H1 (cell line): ENCODE measurements around the gene CAMTA1. TPM values are rescaled to one million over a fixed set of nuclear protein-coding genes. Genes with fewer than 3 reads are reported as not detected.
"Not testable (repeated sequence)": the region's sequence is repeated elsewhere in the genome, so short reads cannot be mapped to it uniquely, and the experiment has no call there.

Experiments
- CTCF ChIA-PET: fragments of 300-600 bp; sonication (Branson Sonifier 250); formaldehyde crosslinking; loops from one replicate; lab custom pipeline; 2021; ENCODE audit not compliant: partially characterized antibody; lab: Charles Lee
- POLR2A ChIA-PET: fragments of 300-600 bp; sonication (Branson Sonifier 250); formaldehyde crosslinking; loops from one replicate; lab custom pipeline; 2021; ENCODE audit warnings: inconsistent platforms; ENCODE audit not compliant: partially characterized antibody; lab: Charles Lee
- DNase-seq, 2 experiments: peaks; one replicate each; pipeline versions ENCODE4 v3.0.0 to v3.0.0-alpha.2; 2010 to 2022; ENCODE audit warnings: low spot score in 2 of 2, low read depth in 1 of 2, mixed read lengths in 1 of 2
- FAIRE-seq: peaks from 2 replicates; lab custom pipeline; 2011; peaks lifted over from hg19 to GRCh38; lab: Jason Lieb, UNC
- H2AFZ ChIP-seq: 2 replicates; pipeline ENCODE4 v1.8.1; 2012; ENCODE audit warnings: low read length, inconsistent platforms
- H2AK5ac ChIP-seq: 2 replicates; pipeline ENCODE4 v1.6.1; 2013; ENCODE audit warnings: low read depth, low read length
- H2BK120ac ChIP-seq: replicated peaks from 2 replicates; pipeline ENCODE3; 2013; ENCODE audit warnings: low read depth, low read length, inconsistent platforms
- H2BK12ac ChIP-seq: 2 replicates; pipeline ENCODE4 v1.6.1; 2013; ENCODE audit warnings: low read depth, low read length
- H2BK15ac ChIP-seq: 2 replicates; pipeline ENCODE4 v1.6.1; 2013; ENCODE audit warnings: low read length
- H2BK20ac ChIP-seq: 2 replicates; pipeline ENCODE4 v1.6.1; 2013; ENCODE audit warnings: low read length
- H2BK5ac ChIP-seq: 2 replicates; pipeline ENCODE4 v1.6.1; 2013; ENCODE audit warnings: low read depth, low read length
- H3K14ac ChIP-seq: 2 replicates; pipeline ENCODE4 v1.6.1; 2013; ENCODE audit warnings: inconsistent platforms; ENCODE audit not compliant: insufficient read length
- H3K18ac ChIP-seq: 2 replicates; pipeline ENCODE4 v1.6.1; 2013; ENCODE audit warnings: low read length; ENCODE audit errors: extremely low read depth
- H3K23ac ChIP-seq: 2 replicates; pipeline ENCODE4 v1.6.1; 2013; ENCODE audit warnings: inconsistent platforms; ENCODE audit not compliant: insufficient read length
- H3K23me2 ChIP-seq: 2 replicates; pipeline ENCODE4 v1.6.1; 2013; ENCODE audit warnings: low read depth, low read length
- H3K27ac ChIP-seq: 2 replicates; pipeline ENCODE4 v1.6.1; 2011; ENCODE audit warnings: low read depth, low read length, inconsistent platforms
- H3K27me3 ChIP-seq, 4 experiments: replicated peaks in 1 of 4; 1 replicate in 1 of 4; 2 replicates in 3 of 4; pipeline versions ENCODE4 v1.6.1 to v1.8.1; 2011 to 2013; ENCODE audit warnings: low read length in 3 of 4, mild to moderate bottlenecking in 3 of 4, inconsistent platforms in 2 of 4, mixed read lengths in 2 of 4, moderate library complexity in 1 of 4; ENCODE audit not compliant: control insufficient read depth in 3 of 4, insufficient read depth in 3 of 4; ENCODE audit errors: extremely low read depth in 1 of 4
- H3K36me3 ChIP-seq, 4 experiments: 2 replicates each; pipeline versions ENCODE4 v1.6.1 to v1.8.1; 2011 to 2013; ENCODE audit warnings: mild to moderate bottlenecking in 4 of 4, low read length in 3 of 4, moderate library complexity in 2 of 4, control low read depth in 1 of 4, inconsistent platforms in 1 of 4; ENCODE audit not compliant: insufficient read depth in 4 of 4, control insufficient read depth in 2 of 4
- H3K4ac ChIP-seq: replicated peaks from 2 replicates; pipeline ENCODE3; 2013; ENCODE audit warnings: low read length, low read depth, mixed read lengths, inconsistent platforms; ENCODE audit not compliant: insufficient read length
- H3K4me1 ChIP-seq, 4 experiments: replicated peaks in 1 of 4; 1 replicate in 1 of 4; 2 replicates in 3 of 4; pipeline versions ENCODE4 v1.6.1 to v1.8.1; 2011 to 2013; ENCODE audit warnings: low read length in 3 of 4, inconsistent platforms in 2 of 4, mixed read lengths in 1 of 4; ENCODE audit not compliant: insufficient read depth in 4 of 4, control insufficient read depth in 3 of 4
- H3K4me2 ChIP-seq, 2 experiments: 2 replicates each; pipeline versions ENCODE4 v1.6.1 to v1.8.1; 2011 to 2013; ENCODE audit warnings: low read depth in 2 of 2, low read length in 2 of 2, control low read depth in 1 of 2, inconsistent platforms in 1 of 2, mild to moderate bottlenecking in 1 of 2; ENCODE audit not compliant: insufficient read depth in 1 of 2
- H3K4me3 ChIP-seq, 4 experiments: fragments of 200-600, 300-600 bp in 1 of 4; sonication (generic), shearing (Covaris generic), sonication (Bioruptor Twin) in 1 of 4; 2 replicates each; pipeline versions ENCODE4 v1.5.1 to v1.8.1; 2011 to 2016; ENCODE audit warnings: low read length in 4 of 4, low read depth in 3 of 4, control low read depth in 2 of 4, inconsistent platforms in 2 of 4, mild to moderate bottlenecking in 2 of 4, mixed read lengths in 1 of 4, moderate library complexity in 1 of 4; ENCODE audit not compliant: insufficient read depth in 2 of 4; ENCODE audit errors: extremely low read depth in 1 of 4
- H3K56ac ChIP-seq: replicated peaks from 2 replicates; pipeline ENCODE3; 2013; ENCODE audit warnings: low read depth, mild to moderate bottlenecking, mixed read lengths, low read length, inconsistent platforms; ENCODE audit not compliant: insufficient read length
- H3K79me1 ChIP-seq: 2 replicates; pipeline ENCODE4 v1.6.1; 2013; ENCODE audit warnings: low read depth, low read length, control low read depth
- H3K79me2 ChIP-seq, 2 experiments: 2 replicates each; pipeline versions ENCODE4 v1.6.1 to v1.8.1; 2012 to 2013; ENCODE audit warnings: low read length in 2 of 2, mild to moderate bottlenecking in 2 of 2, inconsistent platforms in 1 of 2; ENCODE audit not compliant: insufficient read depth in 2 of 2, control insufficient read depth in 1 of 2
- H3K9ac ChIP-seq, 4 experiments: replicated peaks in 1 of 4; 1 replicate in 1 of 4; 2 replicates in 3 of 4; pipeline versions ENCODE4 v1.6.1 to v1.8.1; 2011 to 2013; ENCODE audit warnings: low read depth in 3 of 4, low read length in 3 of 4, control low read depth in 2 of 4, mild to moderate bottlenecking in 2 of 4, moderate library complexity in 2 of 4, inconsistent platforms in 1 of 4; ENCODE audit errors: extremely low read depth in 1 of 4
- H3K9me3 ChIP-seq, 2 experiments: 2 replicates each; pipeline versions ENCODE4 v1.6.1 to v1.8.1; 2012 to 2013; ENCODE audit warnings: mild to moderate bottlenecking in 2 of 2, moderate library complexity in 2 of 2, control low read depth in 1 of 2, inconsistent platforms in 1 of 2, low read depth in 1 of 2, low read length in 1 of 2, mixed read lengths in 1 of 2; ENCODE audit not compliant: insufficient read depth in 2 of 2
- H4K20me1 ChIP-seq, 2 experiments: replicated peaks in 1 of 2; 2 replicates each; pipeline versions ENCODE3 to v1.8.1; 2011 to 2013; ENCODE audit warnings: inconsistent platforms in 2 of 2, low read length in 2 of 2, mild to moderate bottlenecking in 1 of 2; ENCODE audit not compliant: insufficient read depth in 2 of 2, control insufficient read depth in 1 of 2
- H4K5ac ChIP-seq: 2 replicates; pipeline ENCODE4 v1.6.1; 2013; ENCODE audit warnings: low read length, low read depth, mixed read lengths, inconsistent platforms; ENCODE audit not compliant: insufficient read length
- H4K8ac ChIP-seq: 2 replicates; pipeline ENCODE4 v1.8.0; 2013; ENCODE audit warnings: mild to moderate bottlenecking, moderate library complexity, low read length, inconsistent platforms; ENCODE audit not compliant: insufficient read depth; ENCODE audit errors: extremely low read depth
- H4K91ac ChIP-seq: replicated peaks from 2 replicates; pipeline ENCODE3; 2013; ENCODE audit warnings: low read length, mixed read lengths, inconsistent platforms; ENCODE audit not compliant: insufficient read length
- SAP30 ChIP-seq: fragments of 300-600 bp; sonication (generic); IDR thresholded peaks from 2 replicates; pipeline ENCODE4 v1.7.1; 2012; ENCODE audit warnings: low read length, moderate library complexity, mild to moderate bottlenecking, inconsistent platforms; ENCODE audit not compliant: insufficient read depth, insufficient replicate concordance
- WGBS, 2 experiments: shearing (Covaris generic) in 1 of 2; methylation state at CpG; one replicate each; pipeline versions ENCODE4 v1.1.6 to v1.1.7; 2013 to 2015; ENCODE audit warnings: low lambda C conversion rate in 2 of 2, mixed read lengths in 2 of 2, inconsistent platforms in 1 of 2, low coverage in 1 of 2, missing lambda C conversion rate in 1 of 2; ENCODE audit not compliant: insufficient replicate concordance in 2 of 2, insufficient coverage in 1 of 2, insufficient read length in 1 of 2; ENCODE audit errors: extremely low coverage in 1 of 2, missing lambda C conversion rate in 1 of 2; 5-methylcytosine and 5-hydroxymethylcytosine counted together
- polyA plus RNA-seq, 7 experiments: library from polyadenylated mRNA; depleted of rRNA in 3 of 7; stranded (reverse) in 5 of 7; unstranded in 2 of 7; fragments of >200 nt in 5 of 7; fragments of 200-250 nt in 2 of 7; gene quantifications; 1 replicate in 5 of 7; 2 replicates in 1 of 7; 4 replicates in 1 of 7; pipeline versions ENCODE4 v1.2.1 to v1.2.3, GENCODE V29; 2011 to 2013; ENCODE audit warnings: missing spikeins in 2 of 7, mixed read lengths in 2 of 7
- total RNA-seq: library from RNA; stranded (reverse); fragmentation: NEBNext Ultra II Directional; extraction: Animal tissue kit (Norgen Biotek cat#: 25700); gene quantifications from 2 replicates; pipeline ENCODE4 v1.2.1, GENCODE V29; 2021

The CAMTA1 gene
- total and polyA plus RNA-seq, 2 of the 8 experiments (the other 6 are each of a cell fraction or from before 2014, with no cell fraction given): 65.0 to 119 TPM

GRCh38 chr1:7146710-7147109 is 361.5 kb downstream of the CAMTA1 start (continued):
- no peak for TF ChIP-seq SAP30

- H3K9ac ChIP-seq, H3K9me3 ChIP-seq, H2AFZ ChIP-seq, H4K5ac ChIP-seq, H3K4me2 ChIP-seq, H4K8ac ChIP-seq, H3K27me3 ChIP-seq, H3K23me2 ChIP-seq, H3K36me3 ChIP-seq, H3K27ac ChIP-seq, H3K18ac ChIP-seq, DNase-seq, H3K79me1 ChIP-seq, H3K4me3 ChIP-seq, FAIRE-seq, H3K14ac ChIP-seq, H2BK5ac ChIP-seq, H3K79me2 ChIP-seq, H3K23ac ChIP-seq, H4K20me1 ChIP-seq, H2BK20ac ChIP-seq, POLR2A ChIA-PET: not testable (repeated sequence)
- Histone ChIP-seq H3K4me1 (peaks cover 3 to 24% (median 14%) of the 10 kb centered on the region in 4 experiments), H3K4ac (peak overlapping the region; percentile 58), H2AK5ac (peak overlapping the region; percentile 97), H2BK12ac (peak overlapping the region; percentile 93; the same call in 1 of the 2 replicates), H3K56ac (peak overlapping the region; percentile 18), H2BK15ac (peak overlapping the region; percentile 96; the same call in 1 of the 2 replicates), H2BK120ac (peak overlapping the region; percentile 65), H4K91ac (peak overlapping the region; percentile 77)
- CTCF ChIA-PET: interaction anchor here (1.0 kb wide), 1 partner anchor 8 kb away, joined by 4 read pairs; no protein-coding TSS in a partner anchor
- 100% methylated on average over 3 of the region's 3 CpGs; no CpG with 5 or more reads in 1 of the 2 experiments for WGBS, 2 experiments
Observed at GRCh38 chr1:7147581-7148282, 362.5 kb downstream of the CAMTA1 start.
